NB4 (cell line): ENCODE results near the gene RRBP1.

ENCODE experiments used
- DNase-seq: peaks from one replicate; pipeline ENCODE4 v3.0.0; 2010; ENCODE audit warnings: low read depth
- H3K4me3 ChIP-seq: one replicate; pipeline ENCODE4 v1.5.1; 2011; ENCODE audit warnings: mild to moderate bottlenecking, low read depth, low read length, moderate library complexity
- MYC ChIP-seq: IDR thresholded peaks from 2 replicates; pipeline ENCODE4 v1.6.1; 2011; ENCODE audit warnings: low read depth, low read length
- POLR2A ChIP-seq: IDR thresholded peaks from 2 replicates; pipeline ENCODE4 v1.6.1; 2011; ENCODE audit warnings: mild to moderate bottlenecking; ENCODE audit not compliant: insufficient read length; ENCODE audit errors: extremely low read depth
- TF ChIP-seq, protein P1 (sequence below): IDR thresholded peaks from one replicate; pipeline ENCODE4 v1.5.1; 2012; ENCODE audit warnings: low read depth, low read length
- TF ChIP-seq, protein P2 (sequence below): IDR thresholded peaks from 2 replicates; pipeline ENCODE4 v1.6.1; 2011; ENCODE audit warnings: low read depth, low read length

Gene RRBP1

GRCh38 chr20:17657079-17657825 is 24.8 kb downstream of the RRBP1 start:
- H3K4me3 ChIP-seq, result no peak overlapping the region
- no peak for DNase-seq
- TF ChIP-seq, protein P1, sequence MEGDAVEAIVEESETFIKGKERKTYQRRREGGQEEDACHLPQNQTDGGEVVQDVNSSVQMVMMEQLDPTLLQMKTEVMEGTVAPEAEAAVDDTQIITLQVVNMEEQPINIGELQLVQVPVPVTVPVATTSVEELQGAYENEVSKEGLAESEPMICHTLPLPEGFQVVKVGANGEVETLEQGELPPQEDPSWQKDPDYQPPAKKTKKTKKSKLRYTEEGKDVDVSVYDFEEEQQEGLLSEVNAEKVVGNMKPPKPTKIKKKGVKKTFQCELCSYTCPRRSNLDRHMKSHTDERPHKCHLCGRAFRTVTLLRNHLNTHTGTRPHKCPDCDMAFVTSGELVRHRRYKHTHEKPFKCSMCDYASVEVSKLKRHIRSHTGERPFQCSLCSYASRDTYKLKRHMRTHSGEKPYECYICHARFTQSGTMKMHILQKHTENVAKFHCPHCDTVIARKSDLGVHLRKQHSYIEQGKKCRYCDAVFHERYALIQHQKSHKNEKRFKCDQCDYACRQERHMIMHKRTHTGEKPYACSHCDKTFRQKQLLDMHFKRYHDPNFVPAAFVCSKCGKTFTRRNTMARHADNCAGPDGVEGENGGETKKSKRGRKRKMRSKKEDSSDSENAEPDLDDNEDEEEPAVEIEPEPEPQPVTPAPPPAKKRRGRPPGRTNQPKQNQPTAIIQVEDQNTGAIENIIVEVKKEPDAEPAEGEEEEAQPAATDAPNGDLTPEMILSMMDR, result no peak
- TF ChIP-seq, protein P2, sequence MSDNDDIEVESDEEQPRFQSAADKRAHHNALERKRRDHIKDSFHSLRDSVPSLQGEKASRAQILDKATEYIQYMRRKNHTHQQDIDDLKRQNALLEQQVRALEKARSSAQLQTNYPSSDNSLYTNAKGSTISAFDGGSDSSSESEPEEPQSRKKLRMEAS, result no peak
- no peak for TF ChIP-seq MYC
- no peak for TF ChIP-seq POLR2A

- DNase-seq, result no peak
- TF ChIP-seq POLR2A (no peak), MYC (no peak)
- TF ChIP-seq, protein P2, result no peak
- TF ChIP-seq, protein P1, result no peak
- no peak overlapping the region for H3K4me3 ChIP-seq
These were observed 26.1 kb downstream of the RRBP1 start for GRCh38 chr20:17655865-17656479.

DNA sequence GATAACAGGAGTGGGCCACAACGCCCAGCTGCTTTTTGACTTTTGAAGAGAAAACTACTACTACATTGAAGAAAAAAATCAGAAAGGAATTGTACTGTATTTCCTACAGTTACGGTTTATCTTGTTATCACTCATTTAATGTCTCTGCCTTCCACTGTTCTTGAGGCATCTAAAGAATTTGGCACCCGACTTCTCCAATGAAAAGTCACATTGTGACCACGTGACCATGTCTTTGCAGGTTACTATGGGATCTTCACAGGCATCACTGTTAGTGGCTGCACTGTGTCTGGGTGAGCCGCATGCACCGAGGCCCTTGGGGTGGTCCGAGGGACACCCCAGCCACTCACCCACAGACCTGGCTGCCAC is 26.8 kb downstream of the RRBP1 start:
- H3K4me3 ChIP-seq, result no peak overlapping the region
- no peak for TF ChIP-seq POLR2A
- TF ChIP-seq, protein P2, result no peak
- TF ChIP-seq, protein P1, result no peak
- no peak for TF ChIP-seq MYC
- no peak for DNase-seq

- no peak overlapping the region for H3K4me3 ChIP-seq
- TF ChIP-seq MYC (no peak), POLR2A (no peak)
- TF ChIP-seq, protein P1, result peak; percentile 64
- TF ChIP-seq, protein P2, result no peak
- no peak for DNase-seq
These were observed 27.3 kb downstream of the RRBP1 start for GRCh38 chr20:17654649-17655285.

- no peak for DNase-seq
These were observed 28.0 kb downstream of the RRBP1 start for GRCh38 chr20:17653835-17654648.

More at GRCh38 chr20:17653835-17654648, 28.0 kb downstream of the RRBP1 start:
- H3K4me3 ChIP-seq, result no peak overlapping the region
- TF ChIP-seq, protein P2, result no peak
- TF ChIP-seq, protein P1, result no peak
- TF ChIP-seq MYC (no peak), POLR2A (no peak)
